DMS53 (cell line): ENCODE results near the gene CACNA1E.
A peak's percentile ranks its signal among the peaks of the same experiment; 100 is the strongest.

Experiments used
- DNase-seq: peaks from one replicate; lab custom pipeline; 2025; lab: John Stamatoyannopoulos, UW

Gene CACNA1E

GRCh38 chr1:181483285-181484195 lies at the start of gene CACNA1E:
TSS of gene CACNA1E (plus strand) at chr1:181483517. CDS start at chr1:181483745, 228 bp downstream.
- DNase-seq, result peak; percentile 54

- no peak for DNase-seq
Measured at GRCh38 chr1:181433931-181434330, 49.4 kb upstream of the CACNA1E start.

GRCh38 chr1:181438013-181438412 lies 45.3 kb upstream of the CACNA1E start:
- no peak for DNase-seq

- no peak for DNase-seq
Measured at GRCh38 chr1:181440510-181440909, 42.8 kb upstream of the CACNA1E start.

- no peak for DNase-seq
Measured at GRCh38 chr1:181442181-181442525, 41.2 kb upstream of the CACNA1E start.

DNA sequence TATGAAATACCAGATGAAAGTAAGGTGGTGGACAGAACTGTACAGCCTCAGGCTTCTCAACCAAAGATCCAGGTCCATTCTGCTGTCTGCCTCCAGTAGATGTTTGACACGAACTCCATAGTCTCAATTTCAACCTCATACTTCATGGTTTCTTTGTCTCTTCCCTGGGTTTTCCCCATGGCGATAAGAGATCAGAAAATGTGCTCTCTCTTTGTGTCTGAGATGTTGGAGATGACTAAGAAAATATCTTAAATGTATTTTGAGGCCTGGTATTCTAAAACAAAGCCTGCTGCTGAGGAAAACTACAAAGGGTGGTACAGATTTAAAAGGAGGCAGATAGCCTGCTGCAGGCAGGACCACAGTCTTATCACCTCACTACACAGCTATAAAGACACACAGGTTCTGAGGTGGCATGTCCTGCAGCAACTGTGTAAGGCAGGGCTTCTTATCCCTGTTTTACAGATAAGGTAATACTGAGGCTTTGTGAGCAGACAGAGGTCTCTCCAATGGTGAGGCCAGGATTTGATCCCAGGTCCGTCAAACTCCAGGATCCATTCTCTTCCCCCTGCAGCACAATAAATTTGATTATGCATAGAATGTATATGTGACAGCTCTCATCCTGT lies 40.0 kb upstream of the CACNA1E start:
- no peak for DNase-seq

- no peak for DNase-seq
Measured at GRCh38 chr1:181445436-181445835, 37.9 kb upstream of the CACNA1E start.

GRCh38 chr1:181448461-181448860 lies 34.9 kb upstream of the CACNA1E start:
- no peak for DNase-seq

DNA sequence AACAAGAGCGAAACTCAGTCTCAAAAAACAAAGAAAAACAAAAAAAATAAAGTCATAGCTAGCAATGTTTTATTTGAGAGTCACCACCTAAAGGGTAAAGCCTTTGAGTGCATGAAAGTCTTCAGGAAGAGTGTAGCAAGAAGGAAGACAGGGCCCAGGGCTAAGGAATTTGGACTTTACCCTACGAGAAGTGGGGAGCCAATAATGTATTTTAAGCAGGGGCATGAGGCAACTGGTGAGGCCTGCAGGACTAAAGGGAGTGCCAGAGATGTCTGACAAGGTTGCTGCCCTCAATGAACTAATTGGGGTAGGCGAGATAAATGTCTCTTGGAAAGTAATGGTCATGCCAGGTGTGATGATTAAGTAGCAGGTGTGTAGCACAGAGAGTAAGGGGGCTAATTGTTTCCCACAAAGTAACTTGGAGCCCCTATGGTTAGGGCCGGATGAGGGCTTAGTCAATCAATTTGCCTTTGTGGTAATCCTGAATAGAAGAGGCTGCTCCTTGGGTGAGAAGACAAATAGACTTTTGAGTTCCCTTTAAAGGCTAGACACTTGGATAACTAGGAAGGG lies 31.6 kb upstream of the CACNA1E start:
- DNase-seq, result no peak

- DNase-seq, result no peak
Measured at GRCh38 chr1:181452746-181453145, 30.6 kb upstream of the CACNA1E start.

GRCh38 chr1:181453541-181454201 lies 29.6 kb upstream of the CACNA1E start:
- no peak for DNase-seq

DNA sequence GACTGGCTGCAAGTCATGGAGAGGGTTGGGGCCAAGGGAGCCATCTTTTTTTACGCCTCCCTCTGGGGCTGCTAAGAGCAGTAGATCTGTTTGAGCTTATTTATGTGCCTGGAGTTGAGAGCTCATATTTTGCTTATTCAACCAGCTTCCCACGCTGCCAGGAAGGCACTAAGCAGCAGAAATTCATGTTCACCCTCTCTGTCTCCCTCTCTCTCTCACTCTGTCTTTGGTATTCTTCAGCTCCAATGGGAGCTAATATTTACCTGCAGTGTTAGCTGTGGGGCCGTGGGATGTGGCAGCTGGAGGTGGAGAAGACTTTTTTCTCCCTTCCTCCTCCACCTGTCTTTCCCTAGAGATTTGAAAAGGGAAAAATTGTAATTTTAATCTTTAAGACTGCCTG lies 26.8 kb upstream of the CACNA1E start:
- no peak for DNase-seq

DNA sequence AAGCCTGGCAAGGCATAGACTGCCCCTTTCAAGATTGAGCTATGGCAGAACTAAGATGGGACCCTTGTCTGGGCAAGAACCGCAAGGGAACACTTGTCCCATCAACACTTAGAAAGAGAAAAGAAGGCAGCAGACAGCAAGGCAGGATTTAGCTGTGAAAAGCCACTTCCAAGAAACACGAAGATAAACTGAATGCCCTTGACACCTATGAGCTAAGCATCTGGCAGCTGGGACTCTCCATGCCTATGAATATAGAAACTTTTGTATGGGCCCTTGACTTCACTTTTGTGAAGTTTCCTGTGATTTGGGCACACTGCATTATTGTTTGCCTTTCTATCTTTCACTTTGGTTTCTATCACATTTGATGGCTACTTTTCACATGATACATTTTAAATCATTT lies 24.9 kb upstream of the CACNA1E start:
- no peak for DNase-seq

GRCh38 chr1:181459067-181459466 lies 24.2 kb upstream of the CACNA1E start:
- no peak for DNase-seq

- peak; percentile 11 for DNase-seq
Measured at GRCh38 chr1:181469829-181470228, 13.5 kb upstream of the CACNA1E start.

GRCh38 chr1:181475580-181475979 lies 7.7 kb upstream of the CACNA1E start:
- DNase-seq, result no peak

DNA sequence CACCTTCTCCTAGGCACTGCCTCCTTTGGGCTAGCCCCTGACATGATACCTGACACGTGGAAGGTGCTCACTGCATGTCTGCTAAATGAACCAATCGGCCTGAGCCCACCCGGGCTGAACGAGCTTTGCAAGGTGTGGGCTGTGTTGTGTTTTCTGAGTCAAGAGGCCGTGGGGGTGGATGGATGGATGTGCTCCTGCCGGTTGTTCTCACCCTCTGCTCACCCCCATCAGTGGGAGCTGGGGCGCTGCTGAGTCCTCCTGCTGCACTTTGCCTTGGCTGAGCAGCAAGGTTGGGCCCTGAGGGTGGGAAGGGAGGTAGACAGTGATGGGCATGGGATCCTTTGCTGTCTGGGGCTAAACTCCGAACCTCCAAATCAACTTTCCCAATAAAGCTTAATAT lies 6.7 kb upstream of the CACNA1E start:
- no peak for DNase-seq

GRCh38 chr1:181478306-181478705 lies 5.0 kb upstream of the CACNA1E start:
- DNase-seq, result no peak

GRCh38 chr1:181479137-181479745 lies 4.1 kb upstream of the CACNA1E start:
- DNase-seq, result peak; percentile 85

GRCh38 chr1:181482001-181482430 lies 1.3 kb upstream of the CACNA1E start:
- no peak for DNase-seq

GRCh38 chr1:181482521-181483284 lies 614 bp upstream of the CACNA1E start:
- peak; percentile 92 for DNase-seq
